ENCODE results near the gene NOMO2.
"Not testable (repeated sequence)": the region's sequence is repeated elsewhere in the genome, so short reads cannot be mapped to it uniquely, and the experiment has no call there.

Gene NOMO2

DNA sequence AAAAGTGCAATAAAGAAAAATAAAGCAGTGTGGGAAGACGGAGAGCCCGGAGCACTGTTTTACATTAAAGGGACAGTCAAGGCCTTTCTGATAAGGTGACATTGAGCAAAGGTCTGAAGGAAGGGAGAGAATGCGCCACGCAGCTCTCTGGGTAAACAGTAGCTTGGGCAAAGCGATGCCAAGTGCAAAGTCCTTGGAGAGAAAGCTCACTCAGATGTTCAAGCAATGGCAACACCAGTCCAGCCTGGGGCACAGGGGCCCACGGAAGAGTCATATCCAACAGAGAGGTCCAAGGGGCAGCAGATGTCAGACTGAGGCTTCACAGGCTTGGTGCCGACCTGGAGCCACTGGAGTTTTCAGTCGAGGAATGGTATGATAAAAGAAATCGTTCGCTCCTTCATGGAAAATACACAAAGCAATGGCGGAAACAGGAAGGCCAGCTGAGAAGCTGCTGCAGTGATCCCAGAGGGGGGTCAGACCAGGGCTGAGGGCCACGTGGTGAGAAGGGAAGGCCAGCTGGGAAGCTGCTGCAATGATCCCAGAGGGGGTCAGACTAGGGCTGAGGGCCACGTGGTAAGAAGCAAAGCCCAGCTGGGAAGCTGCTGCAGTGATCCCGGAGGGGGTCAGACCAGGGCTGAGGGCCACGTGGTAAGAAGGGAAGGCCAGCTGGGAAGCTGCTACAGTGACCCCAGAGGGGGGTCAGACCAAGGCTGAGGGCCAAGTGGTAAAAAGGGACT is 40.3 kb downstream of the NOMO2 start:
- not testable (repeated sequence) for DNase-seq, ATAC-seq

DNA sequence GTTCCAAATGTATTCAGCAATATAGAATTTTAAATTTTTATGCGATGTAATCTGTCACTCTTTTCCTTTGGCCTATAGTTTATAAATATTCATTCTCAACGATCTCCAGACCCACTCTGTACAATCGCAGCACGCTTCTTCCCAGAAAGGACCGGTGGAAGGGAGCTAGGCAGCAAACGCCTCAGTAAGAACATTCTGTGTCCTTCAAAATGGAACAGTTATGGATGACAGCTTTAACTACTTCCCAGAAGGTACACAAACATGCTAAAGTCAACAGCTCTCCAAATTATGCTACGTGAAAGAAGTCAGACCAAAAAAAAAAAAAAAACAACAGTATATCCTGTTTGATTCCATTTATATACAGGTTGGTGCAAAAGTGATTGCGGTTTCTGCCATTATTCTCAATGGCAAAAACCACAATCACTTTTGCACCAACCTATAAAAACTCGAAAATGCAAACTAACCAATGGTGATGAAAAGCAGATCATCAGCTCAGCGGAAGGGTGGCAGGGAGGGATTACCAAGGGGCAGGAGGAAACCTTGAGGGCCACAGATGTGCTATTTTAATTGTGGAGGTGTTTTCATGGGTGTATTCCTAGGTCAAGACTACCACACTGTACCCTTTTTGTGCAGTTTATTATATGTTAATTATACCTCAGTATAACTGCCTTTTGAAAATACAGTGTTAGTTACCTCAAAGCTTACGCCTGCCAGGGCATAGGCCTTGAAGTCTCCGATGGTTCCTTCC is 43.2 kb downstream of the NOMO2 start:
- ATAC-seq, DNase-seq: not testable (repeated sequence)

DNA sequence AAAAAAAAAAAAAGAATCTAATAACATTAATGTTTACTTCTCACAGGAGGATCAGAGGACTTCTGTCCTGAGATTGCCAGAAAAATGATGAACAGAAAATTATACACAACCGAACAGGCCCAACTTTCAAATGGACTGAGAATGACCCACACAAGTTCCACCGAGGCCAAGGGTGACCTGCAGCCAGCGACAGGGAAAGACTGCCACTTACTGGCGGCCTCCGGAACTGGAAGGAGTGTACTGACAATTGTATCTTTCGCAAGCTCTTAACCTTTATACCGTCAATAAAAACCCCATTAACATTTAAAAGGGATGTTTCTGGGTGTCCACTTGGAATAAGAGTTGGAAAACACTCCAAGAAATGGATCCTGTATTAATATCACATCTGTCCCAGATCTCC is 63.5 kb downstream of the NOMO2 start:
- not testable (repeated sequence) for ATAC-seq

DNA sequence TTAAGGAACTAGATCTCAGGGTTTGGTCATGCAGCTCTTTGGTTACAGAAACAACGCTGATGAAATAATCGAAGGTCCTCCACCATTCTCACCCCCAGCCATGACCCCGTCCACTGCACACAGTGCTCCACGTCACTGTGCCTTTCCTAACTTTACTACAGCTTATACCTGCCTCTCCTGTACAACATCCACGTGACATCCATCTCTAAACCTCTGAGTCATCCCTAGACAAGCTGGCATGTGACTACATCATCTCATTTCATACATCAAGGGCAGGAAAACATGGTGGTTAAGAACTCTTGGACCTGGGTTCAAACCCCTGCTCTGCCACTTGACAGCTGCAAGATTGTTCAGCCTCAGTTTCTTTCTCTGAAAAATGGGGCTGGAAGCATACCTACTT is 64.9 kb downstream of the NOMO2 start:
- not testable (repeated sequence) for ATAC-seq, DNase-seq

More for the DNA sequence above, 63.5 kb downstream of the NOMO2 start:
- DNase-seq: not testable (repeated sequence)

DNA sequence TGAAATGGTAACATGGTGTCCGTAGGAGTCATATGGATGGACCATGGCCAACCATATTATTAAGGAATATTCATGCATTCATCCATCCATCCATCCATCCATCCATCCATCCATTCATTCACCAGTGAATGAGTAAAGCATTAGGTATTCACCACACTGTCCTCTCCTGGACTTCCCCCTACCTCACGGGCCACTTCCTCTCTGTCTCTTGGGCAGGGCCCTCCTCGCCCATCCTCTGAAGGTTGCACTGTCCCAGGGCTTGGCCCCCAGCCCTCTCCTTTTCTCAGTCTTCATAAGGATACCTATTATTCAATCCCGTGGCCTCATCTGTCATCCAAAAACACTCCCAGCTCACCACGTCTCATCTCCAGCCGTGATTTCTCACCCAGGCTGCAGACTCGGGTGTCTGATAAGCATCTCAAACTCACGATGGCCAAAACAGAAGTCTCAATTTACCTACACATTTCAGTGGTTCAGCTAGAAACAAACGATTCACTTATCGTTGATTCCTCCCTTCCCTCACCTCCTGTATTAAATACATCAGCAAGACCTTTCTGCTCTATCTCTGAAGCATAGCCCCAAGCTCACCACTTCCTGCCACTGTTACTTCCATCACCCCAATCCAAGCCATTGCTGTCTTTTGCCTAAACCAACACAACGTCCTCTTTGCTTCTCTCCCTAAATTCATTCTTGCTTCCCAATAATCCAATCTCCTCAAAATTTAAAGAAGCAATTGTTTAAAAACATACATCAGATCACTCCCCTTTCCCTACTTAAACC is 69.6 kb downstream of the NOMO2 start:
- not testable (repeated sequence) for DNase-seq, ATAC-seq

DNA sequence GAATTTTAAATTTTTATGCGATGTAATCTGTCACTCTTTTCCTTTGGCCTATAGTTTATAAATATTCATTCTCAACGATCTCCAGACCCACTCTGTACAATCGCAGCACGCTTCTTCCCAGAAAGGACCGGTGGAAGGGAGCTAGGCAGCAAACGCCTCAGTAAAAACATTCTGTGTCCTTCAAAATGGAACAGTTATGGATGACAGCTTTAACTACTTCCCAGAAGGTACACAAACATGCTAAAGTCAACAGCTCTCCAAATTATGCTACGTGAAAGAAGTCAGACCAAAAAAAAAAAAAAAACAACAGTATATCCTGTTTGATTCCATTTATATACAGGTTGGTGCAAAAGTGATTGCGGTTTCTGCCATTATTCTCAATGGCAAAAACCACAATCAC is 125.9 kb downstream of the NOMO2 start:
- not testable (repeated sequence) for ATAC-seq, DNase-seq

DNA sequence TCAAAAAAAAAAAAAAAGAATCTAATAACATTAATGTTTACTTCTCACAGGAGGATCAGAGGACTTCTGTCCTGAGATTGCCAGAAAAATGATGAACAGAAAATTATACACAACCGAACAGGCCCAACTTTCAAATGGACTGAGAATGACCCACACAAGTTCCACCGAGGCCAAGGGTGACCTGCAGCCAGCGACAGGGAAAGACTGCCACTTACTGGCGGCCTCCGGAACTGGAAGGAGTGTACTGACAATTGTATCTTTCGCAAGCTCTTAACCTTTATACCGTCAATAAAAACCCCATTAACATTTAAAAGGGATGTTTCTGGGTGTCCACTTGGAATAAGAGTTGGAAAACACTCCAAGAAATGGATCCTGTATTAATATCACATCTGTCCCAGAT is 146.1 kb downstream of the NOMO2 start:
- not testable (repeated sequence) for ATAC-seq, DNase-seq

DNA sequence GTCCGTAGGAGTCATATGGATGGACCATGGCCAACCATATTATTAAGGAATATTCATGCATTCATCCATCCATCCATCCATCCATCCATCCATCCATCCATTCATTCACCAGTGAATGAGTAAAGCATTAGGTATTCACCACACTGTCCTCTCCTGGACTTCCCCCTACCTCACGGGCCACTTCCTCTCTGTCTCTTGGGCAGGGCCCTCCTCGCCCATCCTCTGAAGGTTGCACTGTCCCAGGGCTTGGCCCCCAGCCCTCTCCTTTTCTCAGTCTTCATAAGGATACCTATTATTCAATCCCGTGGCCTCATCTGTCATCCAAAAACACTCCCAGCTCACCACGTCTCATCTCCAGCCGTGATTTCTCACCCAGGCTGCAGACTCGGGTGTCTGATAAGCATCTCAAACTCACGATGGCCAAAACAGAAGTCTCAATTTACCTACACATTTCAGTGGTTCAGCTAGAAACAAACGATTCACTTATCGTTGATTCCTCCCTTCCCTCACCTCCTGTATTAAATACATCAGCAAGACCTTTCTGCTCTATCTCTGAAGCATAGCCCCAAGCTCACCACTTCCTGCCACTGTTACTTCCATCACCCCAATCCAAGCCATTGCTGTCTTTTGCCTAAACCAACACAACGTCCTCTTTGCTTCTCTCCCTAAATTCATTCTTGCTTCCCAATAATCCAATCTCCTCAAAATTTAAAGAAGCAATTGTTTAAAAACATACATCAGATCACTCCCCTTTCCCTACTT is 152.2 kb downstream of the NOMO2 start:
- DNase-seq, ATAC-seq: not testable (repeated sequence)

DNA sequence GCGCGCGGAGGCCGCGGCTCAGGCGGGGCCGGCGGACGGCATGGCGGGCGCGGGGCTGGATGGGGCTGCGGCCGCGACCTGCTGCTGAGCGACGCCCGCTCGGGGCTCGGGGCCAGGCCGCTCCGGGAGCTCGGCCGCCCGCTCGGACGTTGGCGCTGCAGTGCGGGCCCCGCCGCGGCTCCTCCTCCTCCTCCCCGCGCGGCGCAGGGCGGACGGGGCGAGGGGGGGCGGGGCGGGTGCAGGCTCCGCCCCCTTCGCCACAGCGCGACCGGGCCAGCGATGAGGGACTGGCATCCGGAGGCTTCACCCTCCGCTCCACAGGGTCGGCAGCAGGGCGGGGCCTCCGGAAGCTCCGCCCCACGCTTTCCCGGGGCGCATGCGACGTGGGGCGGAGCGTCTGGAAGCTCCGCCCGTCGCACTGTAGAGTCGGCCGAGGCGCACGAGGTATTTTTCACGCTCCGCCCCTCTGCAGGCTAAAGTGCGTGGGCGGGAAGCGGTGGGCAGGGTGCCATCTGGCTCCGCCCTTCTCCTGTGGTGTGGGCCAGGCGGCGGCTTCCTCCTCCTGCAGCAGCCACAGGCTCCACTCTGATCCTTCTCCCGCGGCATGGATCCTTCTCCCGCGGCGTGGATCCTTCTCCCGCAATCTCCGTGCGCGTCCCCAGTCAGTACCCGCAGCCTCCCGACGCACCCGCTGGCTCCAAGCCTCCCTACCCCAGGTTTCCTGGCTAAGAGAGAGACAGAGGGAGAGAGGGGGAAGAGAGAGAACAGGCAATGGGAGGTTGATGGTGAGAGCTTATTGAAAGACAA is 159.8 kb downstream of the NOMO2 start:
- not testable (repeated sequence) for DNase-seq
- peak; percentile 84 for ATAC-seq

DNA sequence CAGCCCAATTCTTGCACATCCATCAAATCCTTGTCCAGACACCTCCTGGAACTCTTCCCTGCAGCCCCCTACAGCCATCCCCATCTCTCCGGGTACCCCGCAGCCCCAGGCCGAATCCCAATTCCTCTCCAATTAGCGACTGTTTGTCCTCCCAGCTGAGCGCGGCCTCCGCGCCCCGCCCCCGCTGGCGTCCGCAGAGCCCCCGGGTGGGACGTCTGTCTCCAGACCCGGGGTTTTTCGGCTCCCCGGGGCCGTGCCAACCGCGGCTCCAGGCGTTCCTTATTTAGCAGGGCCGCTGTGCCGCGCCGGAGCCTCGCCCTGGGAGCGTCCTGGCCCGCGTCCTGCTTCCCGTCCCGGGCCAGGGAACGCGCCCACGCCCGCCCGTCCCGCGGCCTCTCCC is 160.7 kb downstream of the NOMO2 start:
- not testable (repeated sequence) for ATAC-seq
- DNase-seq: peak; percentile 17

DNA sequence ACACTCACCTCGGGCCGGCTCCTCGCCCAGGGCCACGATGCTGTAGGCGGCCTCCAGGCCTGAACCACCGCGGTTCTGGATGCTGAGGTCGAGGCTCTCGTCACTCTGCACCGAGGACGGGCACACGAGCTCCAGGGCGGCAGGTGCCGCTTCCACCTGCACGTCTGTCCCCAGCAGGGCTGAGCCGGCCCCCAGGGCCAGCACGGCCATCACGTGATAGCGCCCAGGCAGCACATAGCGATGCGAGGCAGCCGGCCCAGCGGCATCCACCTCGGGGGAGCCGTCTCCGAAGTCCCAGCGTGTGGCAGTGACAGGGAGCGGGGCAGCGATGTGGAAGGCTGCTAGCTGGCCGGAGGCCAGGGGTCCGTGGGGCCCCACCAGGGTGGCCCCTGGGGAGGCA is 167.5 kb downstream of the NOMO2 start:
- not testable (repeated sequence) for ATAC-seq, DNase-seq

DNA sequence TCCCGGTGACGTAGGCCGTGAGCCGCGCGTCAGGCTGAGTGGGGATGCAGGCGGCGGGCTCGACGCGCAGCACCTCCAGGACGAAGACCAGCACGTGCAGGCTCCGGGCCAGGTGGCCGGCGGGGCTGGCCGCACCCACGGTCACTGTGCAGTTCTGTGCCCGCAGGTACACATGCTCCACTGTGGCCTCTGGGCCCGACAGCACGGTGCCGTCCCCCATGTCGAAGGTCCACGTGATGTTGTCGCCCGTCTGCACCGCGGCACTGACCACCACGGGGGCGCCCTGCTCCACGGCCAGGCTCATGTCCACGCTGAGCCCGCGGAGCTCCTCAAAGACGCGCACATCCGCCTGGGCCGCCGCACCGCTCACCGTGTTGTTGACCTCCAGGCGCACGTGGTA is 174.1 kb downstream of the NOMO2 start:
- ATAC-seq, DNase-seq: not testable (repeated sequence)

DNA sequence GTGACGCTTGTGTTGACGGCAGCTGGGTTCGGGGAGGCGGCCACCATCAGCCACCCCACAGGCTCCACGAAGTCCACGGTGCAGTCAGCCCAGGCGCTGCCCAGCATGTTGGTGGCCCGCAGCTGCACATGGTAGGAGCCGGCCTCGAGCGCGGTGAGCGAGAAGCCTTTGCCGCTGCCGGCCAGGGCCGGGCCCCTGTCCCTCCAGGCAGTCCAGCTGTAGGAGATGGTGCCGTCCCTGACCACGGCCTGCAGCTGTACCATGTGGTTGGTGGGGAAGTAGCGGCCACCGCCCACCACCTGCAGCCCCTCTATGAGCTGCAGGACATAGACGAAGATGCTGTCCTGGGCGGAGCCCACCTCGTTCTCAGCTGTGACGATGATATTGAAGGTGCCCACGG is 175.4 kb downstream of the NOMO2 start:
- DNase-seq, ATAC-seq: not testable (repeated sequence)

DNA sequence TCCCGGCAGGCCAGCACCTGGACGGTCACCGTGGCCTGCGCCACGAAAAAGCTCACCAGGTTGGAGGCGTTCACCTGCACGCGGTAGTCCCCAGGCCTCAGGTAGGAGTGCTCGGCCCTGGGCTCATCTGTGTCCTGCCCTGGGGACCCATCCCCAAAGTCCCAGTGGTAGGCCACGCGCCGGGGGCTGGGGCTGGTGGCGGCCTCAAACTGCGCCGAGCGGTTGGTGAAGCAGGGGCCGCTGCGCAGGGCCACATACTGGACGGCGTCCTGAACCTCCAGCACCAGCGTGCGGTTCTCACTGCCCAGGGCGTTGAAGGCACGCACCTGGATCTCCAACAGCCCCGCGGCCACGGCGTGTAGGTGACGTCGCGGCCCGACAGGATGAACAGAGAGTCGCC is 176.6 kb downstream of the NOMO2 start:
- ATAC-seq, DNase-seq: not testable (repeated sequence)

DNA sequence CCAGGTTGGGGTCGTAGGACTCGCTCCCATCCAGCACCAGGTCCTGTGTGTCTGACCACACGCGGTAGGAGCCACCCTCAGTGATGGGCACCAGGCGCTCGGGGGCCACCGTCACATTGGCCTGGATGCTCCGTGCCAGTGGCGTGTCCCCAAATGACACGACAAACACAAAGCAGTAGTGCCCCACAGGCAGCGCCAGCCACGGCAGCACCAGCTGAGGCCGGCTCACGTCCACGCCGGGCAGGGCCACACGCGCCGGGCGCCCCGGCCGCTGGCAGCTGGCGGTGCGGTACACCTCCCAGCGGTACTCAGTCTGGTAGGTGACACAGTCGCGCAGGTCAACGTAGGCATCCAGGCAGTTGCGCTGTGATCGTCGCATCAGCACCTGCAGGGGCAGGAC is 177.0 kb downstream of the NOMO2 start:
- not testable (repeated sequence) for DNase-seq, ATAC-seq

DNA sequence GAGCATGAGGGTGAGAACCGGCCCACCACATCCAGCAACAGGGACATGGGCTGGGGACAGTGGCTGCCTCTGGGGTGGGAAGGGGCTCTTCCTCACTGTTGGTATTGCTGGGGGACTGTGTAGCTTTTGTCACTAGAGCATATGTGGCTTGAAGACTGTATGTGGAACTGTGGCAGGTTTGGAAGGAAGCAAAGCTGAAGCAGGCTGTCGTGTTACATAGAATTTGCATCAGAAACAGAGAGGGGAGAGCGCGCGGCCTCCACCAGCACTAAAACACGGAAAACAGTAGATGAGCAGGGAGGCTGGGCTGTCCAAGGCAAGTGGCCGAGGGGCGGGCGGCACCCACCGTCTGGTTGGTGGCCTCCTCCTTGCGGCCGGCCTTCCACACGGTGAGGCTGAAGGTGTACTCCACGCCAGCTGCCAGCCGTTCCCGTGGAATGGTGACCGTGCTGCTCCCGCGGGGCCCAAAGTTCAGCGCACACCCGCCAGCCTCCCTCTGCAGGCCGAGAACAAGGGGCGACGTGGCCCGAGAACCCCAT is 177.7 kb downstream of the NOMO2 start:
- DNase-seq, ATAC-seq: not testable (repeated sequence)

DNA sequence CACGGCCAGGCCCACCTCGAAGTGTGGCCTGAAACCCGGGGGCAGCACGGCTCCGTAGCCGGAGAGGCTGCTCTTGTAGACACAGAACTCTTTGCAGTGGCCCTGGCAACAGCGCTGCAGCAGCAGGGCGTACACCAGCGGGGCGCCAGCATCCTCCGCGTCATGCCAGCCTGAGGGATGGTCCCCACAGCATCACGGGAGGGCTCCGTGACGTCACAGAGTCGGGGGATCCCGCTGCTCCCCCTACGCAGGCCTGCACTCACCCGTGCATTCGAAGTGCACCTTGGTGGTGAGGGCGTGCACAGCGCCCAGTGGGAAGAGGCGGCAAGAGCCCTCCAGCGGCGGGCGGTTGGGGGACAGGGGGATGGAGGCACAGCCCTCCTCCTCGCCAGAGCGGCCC is 179.2 kb downstream of the NOMO2 start:
- ATAC-seq, DNase-seq: not testable (repeated sequence)
